GM12878 (cell line): ENCODE measurements around the gene NCF2. TPM values are rescaled to one million over a fixed set of nuclear protein-coding genes. Genes with fewer than 3 reads are reported as not detected.

Experiments
- ATAC-seq: fragments of 200-7000 bp; cut with Tn5 transposase; 3 replicates; pipeline ENCODE4 v1.9.1; 2020; ENCODE audit warnings: mild to moderate bottlenecking, moderate library complexity
- BruUV-seq: library from RNA; stranded (reverse); fragments of 400-500 nt; replicated peaks from 2 replicates; lab custom pipeline; 2021; lab: Mats Ljungman, UMichigan
- CTCF ChIA-PET: fragments of 300-600 bp; sonication (Branson Sonifier 250); formaldehyde crosslinking; extraction: SDS; loops from one replicate; lab custom pipeline; 2021; ENCODE audit warnings: inconsistent platforms; lab: Yijun Ruan, JAX
- POLR2A ChIA-PET: fragments of 350-600 bp; formaldehyde crosslinking; extraction: SDS; loops from one replicate; lab custom pipeline; 2021; ENCODE audit warnings: inconsistent platforms; lab: Charles Lee
- RAD21 ChIA-PET: fragments of 300-600 bp; sonication (Branson Sonifier 250); formaldehyde crosslinking; loops from one replicate; lab custom pipeline; 2023; ENCODE audit warnings: antibody characterized with exemption; ENCODE audit not compliant: unreplicated experiment; lab: Charles Lee
- SMC1A ChIA-PET: fragments of 300-600 bp; sonication (Branson Sonifier 250); formaldehyde crosslinking; loops from one replicate; lab custom pipeline; 2023; ENCODE audit not compliant: unreplicated experiment, uncharacterized antibody; lab: Charles Lee
- DNase-seq: peaks from one replicate; pipeline ENCODE4 v3.0.0-alpha.2; 2011; ENCODE audit warnings: low read depth, low spot score
- FAIRE-seq: peaks from 3 replicates; lab custom pipeline; 2011; peaks lifted over from hg19 to GRCh38; lab: Jason Lieb, UNC
- H2AFZ ChIP-seq: 2 replicates; pipeline ENCODE4 v1.6.0; 2011; ENCODE audit warnings: low read depth, low read length, control low read depth; ENCODE audit not compliant: control insufficient read depth
- H3K27ac ChIP-seq: 2 replicates; pipeline ENCODE4 v1.5.1; 2011; ENCODE audit warnings: control low read depth; ENCODE audit not compliant: control insufficient read depth, insufficient read depth
- H3K27me3 ChIP-seq, 2 experiments: replicated peaks in 1 of 2; 2 replicates each; pipeline versions ENCODE4 v1.6.0 to v1.6.1; 2011; ENCODE audit warnings: low read length in 1 of 2; ENCODE audit not compliant: control insufficient read depth in 2 of 2, insufficient read depth in 2 of 2
- H3K36me3 ChIP-seq, 2 experiments: 2 replicates each; pipeline ENCODE4 v1.5.1; 2011; ENCODE audit warnings: low read length in 1 of 2; ENCODE audit not compliant: control insufficient read depth in 2 of 2, insufficient read depth in 2 of 2
- H3K4me1 ChIP-seq: 2 replicates; pipeline ENCODE4 v1.6.1; 2011; ENCODE audit warnings: mild to moderate bottlenecking, low read length, moderate library complexity, mixed read lengths; ENCODE audit not compliant: control insufficient read depth, insufficient read depth
- H3K4me2 ChIP-seq: 2 replicates; pipeline ENCODE4 v1.6.0; 2011; ENCODE audit warnings: control low read depth; ENCODE audit not compliant: control insufficient read depth, insufficient read depth
- H3K4me3 ChIP-seq: fragments of 200-600 bp; sonication (generic); 2 replicates; pipeline ENCODE4 v1.5.1; 2016
- H3K79me2 ChIP-seq: 2 replicates; pipeline ENCODE4 v1.6.0; 2011; ENCODE audit warnings: low read length; ENCODE audit not compliant: control insufficient read depth, insufficient read depth
- H3K9ac ChIP-seq: 2 replicates; pipeline ENCODE4 v1.8.0; 2011; ENCODE audit warnings: low read length, control low read depth, mixed read lengths; ENCODE audit not compliant: control insufficient read depth, insufficient read depth
- H3K9me3 ChIP-seq: replicated peaks from 3 replicates; pipeline ENCODE4 v1.5.1; 2011; ENCODE audit warnings: mild to moderate bottlenecking, low read length; ENCODE audit not compliant: control insufficient read depth, insufficient read depth
- H4K20me1 ChIP-seq: 2 replicates; pipeline ENCODE4 v1.6.0; 2011; ENCODE audit not compliant: control insufficient read depth, insufficient read depth
- BCL11A ChIP-seq: IDR thresholded peaks from 2 replicates; pipeline ENCODE4 v1.6.1; 2011; ENCODE audit warnings: low read depth, low read length
- BMI1 ChIP-seq: fragments of 450-650 bp; IDR thresholded peaks from 2 replicates; pipeline ENCODE4 v1.6.1; 2016; ENCODE audit warnings: mild to moderate bottlenecking, moderate library complexity, borderline replicate concordance
- E4F1 ChIP-seq: fragments of 450-650 bp; IDR thresholded peaks from 2 replicates; pipeline ENCODE4 v1.6.1; 2018; ENCODE audit warnings: borderline replicate concordance, mild to moderate bottlenecking; ENCODE audit not compliant: partially characterized antibody
- ELK1 ChIP-seq: IDR thresholded peaks from 2 replicates; pipeline ENCODE4 v1.6.1; 2012; ENCODE audit warnings: low read depth, low read length, improper control_type of control experiment
- HDGF ChIP-seq: fragments of 450-650 bp; IDR thresholded peaks from 2 replicates; pipeline ENCODE4 v1.6.1; 2016; ENCODE audit warnings: antibody characterized with exemption
- IRF4 ChIP-seq: IDR thresholded peaks from 2 replicates; pipeline ENCODE4 v1.6.1; 2011; ENCODE audit warnings: low read depth, low read length
- JUNB ChIP-seq: IDR thresholded peaks from 2 replicates; pipeline ENCODE4 v1.6.1; 2016; ENCODE audit warnings: antibody characterized with exemption, mild to moderate bottlenecking
- KLF5 ChIP-seq: fragments of 450-650 bp; IDR thresholded peaks from 2 replicates; pipeline ENCODE4 v1.6.1; 2014; ENCODE audit warnings: mild to moderate bottlenecking; ENCODE audit not compliant: partially characterized antibody
- NFIC ChIP-seq: IDR thresholded peaks from 2 replicates; pipeline ENCODE4 v1.6.1; 2012; ENCODE audit warnings: low read depth, mild to moderate bottlenecking, inconsistent platforms, low read length, moderate library complexity
- NR2C1 ChIP-seq: fragments of 450-650 bp; IDR thresholded peaks from 2 replicates; pipeline ENCODE4 v1.6.1; 2017; ENCODE audit warnings: antibody characterized with exemption, mild to moderate bottlenecking, moderate library complexity
- NRF1 ChIP-seq: conservative IDR thresholded peaks from 2 replicates; pipeline ENCODE4 v1.6.1; 2011; ENCODE audit warnings: mild to moderate bottlenecking, low read depth, low read length, improper control_type of control experiment
- RAD21 ChIP-seq: IDR thresholded peaks from 2 replicates; pipeline ENCODE4 v1.6.1; 2011; ENCODE audit warnings: mild to moderate bottlenecking, low read depth, low read length, moderate library complexity; ENCODE audit not compliant: insufficient read depth
- RB1 ChIP-seq: fragments of 450-650 bp; formaldehyde crosslinking; IDR thresholded peaks from 2 replicates; pipeline ENCODE4 v1.6.1; 2017; ENCODE audit warnings: mild to moderate bottlenecking, borderline replicate concordance
- RBBP5 ChIP-seq: fragments of 200-600 bp; sonication (generic); conservative IDR thresholded peaks from 2 replicates; pipeline ENCODE4 v1.6.1; 2016
- RELA ChIP-seq: fragments of 450-650 bp; IDR thresholded peaks from 2 replicates; pipeline ENCODE4 v1.8.0; 2014; ENCODE audit warnings: borderline replicate concordance; ENCODE audit not compliant: partially characterized antibody
- SIN3A ChIP-seq: IDR thresholded peaks from 2 replicates; pipeline ENCODE4 v1.6.1; 2012; ENCODE audit warnings: low read depth, low read length, improper control_type of control experiment
- SIX5 ChIP-seq: IDR thresholded peaks from 2 replicates; pipeline ENCODE4 v1.6.1; 2011; ENCODE audit warnings: mild to moderate bottlenecking, low read depth, low read length, moderate library complexity; ENCODE audit not compliant: severe bottlenecking
- TAF1 ChIP-seq: IDR thresholded peaks from 2 replicates; pipeline ENCODE4 v1.6.1; 2011; ENCODE audit warnings: mild to moderate bottlenecking, low read depth, low read length, borderline replicate concordance
- WRNIP1 ChIP-seq: IDR thresholded peaks from 2 replicates; pipeline ENCODE4 v1.6.1; 2011; ENCODE audit warnings: low read depth, low read length, improper control_type of control experiment, borderline replicate concordance
- ZSCAN29 ChIP-seq: fragments of 450-650 bp; IDR thresholded peaks from 2 replicates; pipeline ENCODE4 v1.6.1; 2017; ENCODE audit warnings: mild to moderate bottlenecking, moderate library complexity
- WGBS: methylation state at CpG from one replicate; pipeline ENCODE4 v1.1.6; 2016; ENCODE audit warnings: low lambda C conversion rate; ENCODE audit not compliant: insufficient replicate concordance, insufficient coverage; ENCODE audit errors: missing lambda C conversion rate; 5-methylcytosine and 5-hydroxymethylcytosine counted together
- in situ Hi-C: fragments of 300-500 bp; cut with MboI; formaldehyde crosslinking; loops from 9 replicates; pipeline ENCODE4 v1.14.3; 2018; ENCODE audit warnings: mixed read lengths
- intact Hi-C: fragments of 100-400 bp; cut with micrococcal nuclease; formaldehyde crosslinking; loops from one replicate; pipeline ENCODE4 v1.14.2; 2022; ENCODE audit not compliant: unreplicated experiment
- polyA plus RNA-seq, 11 experiments: library from polyadenylated mRNA; depleted of rRNA in 4 of 11; unstranded in 6 of 11; stranded (reverse) in 5 of 11; fragments of >200 nt; fragmentation: Nextera tagmentation in 4 of 11; fragmentation: Illumina TruSeq in 1 of 11; extraction: Ambion mirVana in 4 of 11; extraction: Trizol in 1 of 11; gene quantifications; 1 replicate in 1 of 11; 2 replicates in 10 of 11; pipeline versions ENCODE4 v1.2.1 to v1.2.3, GENCODE V29; 2011 to 2016; ENCODE audit warnings: inconsistent platforms in 2 of 11, missing spikeins in 2 of 11, low read depth in 1 of 11
- total RNA-seq, 4 experiments: library from RNA; depleted of rRNA in 3 of 4; stranded (reverse); fragments of >200 nt in 3 of 4; fragmentation: Illumina TruSeq in 1 of 4; extraction: Trizol in 1 of 4; gene quantifications; 2 replicates each; pipeline versions ENCODE4 v1.2.1 to v1.2.3, GENCODE V29; 2013 to 2021

The NCF2 gene
- total and polyA plus RNA-seq, 10 of the 15 experiments (the other 5 are each of a cell fraction or from before 2014, with no cell fraction given), result 31.4 to 256 (median 77.1) TPM

- no TSS peak for BruUV-seq
- CTCF ChIA-PET, result interaction anchor here (1.0 to 5.8 kb wide), 7 partner anchors 8 to 281 kb away, joined by 3 to 81 read pairs (median 5); partner anchors contain the start of gene APOBEC4
- RAD21 ChIA-PET, result interaction anchor here (0.6 to 5.5 kb wide), 7 partner anchors 9 to 281 kb away, joined by 3 to 56 read pairs (median 17); partner anchors contain the start of gene APOBEC4
- no peak for TF ChIP-seq RBBP5
- no peak for TF ChIP-seq SIX5
- no peak for TF ChIP-seq ELK1
- TF ChIP-seq HDGF, result no peak
- no peak for TF ChIP-seq BCL11A
- TF ChIP-seq WRNIP1, result 0 out of 2 replicates have a peak, but pooled peaks have one; percentile 86
- TF ChIP-seq RB1, result no peak
- peak; percentile 11; the same call in 1 of the 2 replicates for TF ChIP-seq TAF1
- no peak for TF ChIP-seq NRF1
- no peak for TF ChIP-seq KLF5
- no peak for TF ChIP-seq JUNB
- TF ChIP-seq ZSCAN29, result no peak
- TF ChIP-seq NR2C1, result no peak
- TF ChIP-seq BMI1, result no peak
- TF ChIP-seq E4F1, result no peak
- no peak for TF ChIP-seq SIN3A
- no peak for TF ChIP-seq RELA
- TF ChIP-seq IRF4, result no peak
- no peak for TF ChIP-seq NFIC
- no peak for TF ChIP-seq RAD21
These were observed 44.9 kb upstream of the NCF2 start for GRCh38 chr1:183635099-183635605.

More at GRCh38 chr1:183635099-183635605, 44.9 kb upstream of the NCF2 start:
- Histone ChIP-seq H3K4me2 (peak overlapping the region; percentile 19; the same call in 1 of the 2 replicates), H4K20me1 (no peaks in the 10 kb centered on the region), H3K4me1 (0 out of 2 replicates have a peak, but pooled peaks cover 3% of the 10 kb centered on the region), H2AFZ (peak overlapping the region; percentile 70), H3K79me2 (peaks cover 63% of the 10 kb centered on the region), H3K27ac (peak overlapping the region; percentile 96), H3K4me3 (peak overlapping the region; percentile 88), H3K27me3 (no peaks in the 10 kb centered on the region), H3K9ac (peak overlapping the region; percentile 98), H3K36me3 (peaks cover 0 to 9% of the 10 kb centered on the region in 2 experiments; a peak in 3 of 4 replicates), H3K9me3 (no peaks in the 10 kb centered on the region)
- ATAC-seq (peak; percentile 7), FAIRE-seq (no peak), DNase-seq (no peak)
- 1% methylated on average over 36 of the region's 42 CpGs for WGBS
- ChIA-PET POLR2A (interaction anchor here (0.6 to 3.9 kb wide), 11 partner anchors 8 to 281 kb away, joined by 3 to 27 read pairs (median 5); partner anchors contain the start of gene APOBEC4), SMC1A (interaction anchor here (1.1 to 6.6 kb wide), 11 partner anchors 9 to 280 kb away, joined by 3 to 70 read pairs (median 7); partner anchors contain the start of gene APOBEC4)
- in situ Hi-C loops (no loop called here), intact Hi-C loops (loop anchor here (1.0 to 5.0 kb wide), 2 partner anchors 31 to 277 kb away; no protein-coding TSS in a partner anchor)
